OCI-LY3 (cell line): ENCODE data around the gene PPEF2.

ENCODE experiments used
- H2AFZ ChIP-seq: fragments of 200-600, 300-600 bp; shearing (Covaris generic); 2 replicates; pipeline ENCODE4 v1.6.0; 2014; ENCODE audit warnings: antibody characterized with exemption, low read depth, low read length
- H3K27ac ChIP-seq: fragments of 200-600, 300-600 bp; sonication (generic); 2 replicates; pipeline ENCODE4 v1.5.1; 2014; ENCODE audit warnings: mild to moderate bottlenecking, low read length, moderate library complexity, mixed read lengths
- H3K27me3 ChIP-seq: fragments of 200-600, 300-600 bp; sonication (generic); 2 replicates; pipeline ENCODE4 v1.6.1; 2014; ENCODE audit warnings: low read depth, low read length, mixed read lengths
- H3K36me3 ChIP-seq: fragments of 200-600, 300-600 bp; sonication (generic); replicated peaks from 2 replicates; pipeline ENCODE3; 2014; ENCODE audit warnings: low read depth, low read length, mixed read lengths
- H3K4me1 ChIP-seq: fragments of 300-600, 200-600 bp; sonication (generic); 2 replicates; pipeline ENCODE4 v1.6.1; 2014; ENCODE audit warnings: low read length, mixed read lengths
- H3K4me2 ChIP-seq: fragments of 200-600, 300-600 bp; sonication (generic); 2 replicates; pipeline ENCODE4 v1.6.1; 2014; ENCODE audit warnings: low read length, mixed read lengths
- H3K4me3 ChIP-seq: fragments of 300-600, 200-600 bp; sonication (generic); 2 replicates; pipeline ENCODE4 v1.5.1; 2014; ENCODE audit warnings: antibody characterized with exemption, mild to moderate bottlenecking, low read length, moderate library complexity
- H3K79me2 ChIP-seq: fragments of 300-600, 200-600 bp; shearing (Covaris generic); 2 replicates; pipeline ENCODE4 v1.6.1; 2014; ENCODE audit warnings: mild to moderate bottlenecking, low read length, mixed read lengths
- H3K9ac ChIP-seq: fragments of 300-600, 200-600 bp; shearing (Covaris generic); 2 replicates; pipeline ENCODE4 v1.6.0; 2014; ENCODE audit warnings: mild to moderate bottlenecking, low read length, moderate library complexity
- H3K9me3 ChIP-seq: fragments of 200-600, 300-600 bp; shearing (Covaris generic); 2 replicates; pipeline ENCODE4 v1.6.1; 2014; ENCODE audit warnings: low read length, mixed read lengths; ENCODE audit not compliant: insufficient read depth
- H4K20me1 ChIP-seq: fragments of 200-600, 300-600 bp; sonication (generic); 2 replicates; pipeline ENCODE4 v1.6.1; 2016; ENCODE audit warnings: low read length, mixed read lengths; ENCODE audit not compliant: insufficient read depth
- CTCF ChIP-seq: fragments of 200-600, 300-600 bp; sonication (generic); IDR thresholded peaks from 2 replicates; pipeline ENCODE4 v1.5.1; 2014; ENCODE audit warnings: antibody characterized with exemption, low read length, low read depth
- EZH2phosphoT487 ChIP-seq: fragments of 200-600 bp; shearing (Covaris generic); IDR thresholded peaks from 2 replicates; pipeline ENCODE4 v1.6.1; 2018; ENCODE audit warnings: antibody characterized with exemption, mixed run types, low read depth

The PPEF2 gene

GRCh38 chr4:75860606-75861005 is 41.6 kb downstream of the PPEF2 start:
- no peaks in the 10 kb centered on the region for H4K20me1 ChIP-seq
- no peaks in the 10 kb centered on the region for H3K79me2 ChIP-seq
- no peak overlapping the region for H3K4me3 ChIP-seq
- TF ChIP-seq EZH2phosphoT487 = no peak
- no peak for TF ChIP-seq CTCF
- no peak overlapping the region for H3K27ac ChIP-seq
- no peak overlapping the region for H3K9ac ChIP-seq
- no peaks in the 10 kb centered on the region for H3K27me3 ChIP-seq
- no peak overlapping the region for H2AFZ ChIP-seq
- no peak overlapping the region for H3K4me2 ChIP-seq
- no peaks in the 10 kb centered on the region for H3K36me3 ChIP-seq
- no peaks in the 10 kb centered on the region for H3K4me1 ChIP-seq
- H3K9me3 ChIP-seq = no peaks in the 10 kb centered on the region

- Histone ChIP-seq H3K4me2 (no peak overlapping the region), H3K27ac (no peak overlapping the region), H3K9ac (no peak overlapping the region), H3K9me3 (no peaks in the 10 kb centered on the region), H3K79me2 (no peaks in the 10 kb centered on the region), H2AFZ (no peak overlapping the region), H3K27me3 (no peaks in the 10 kb centered on the region), H3K4me1 (no peaks in the 10 kb centered on the region), H3K4me3 (no peak overlapping the region), H3K36me3 (no peaks in the 10 kb centered on the region), H4K20me1 (no peaks in the 10 kb centered on the region)
- TF ChIP-seq CTCF = no peak
- TF ChIP-seq EZH2phosphoT487 = no peak
Observed at GRCh38 chr4:75858721-75859120, 43.5 kb downstream of the PPEF2 start.

GRCh38 chr4:75849461-75849860 is 52.8 kb downstream of the PPEF2 start:
- Histone ChIP-seq H4K20me1 (no peaks in the 10 kb centered on the region), H2AFZ (peak overlapping the region; percentile 53; the same call in 1 of the 2 replicates), H3K4me1 (peaks cover 15% of the 10 kb centered on the region), H3K36me3 (no peaks in the 10 kb centered on the region), H3K27me3 (no peaks in the 10 kb centered on the region), H3K79me2 (no peaks in the 10 kb centered on the region), H3K9ac (no peak overlapping the region), H3K4me3 (no peak overlapping the region), H3K9me3 (no peaks in the 10 kb centered on the region), H3K27ac (no peak overlapping the region), H3K4me2 (peak overlapping the region; percentile 63)
- TF ChIP-seq CTCF (no peak), EZH2phosphoT487 (no peak)

- Histone ChIP-seq H3K9ac (0 out of 2 replicates have a peak overlapping the region, but pooled peaks have one; percentile 26), H3K36me3 (no peaks in the 10 kb centered on the region), H3K4me2 (peak overlapping the region; percentile 63), H3K4me3 (peak overlapping the region; percentile 68), H3K27me3 (no peaks in the 10 kb centered on the region), H2AFZ (peak overlapping the region; percentile 53), H3K4me1 (peaks cover 15% of the 10 kb centered on the region), H3K27ac (no peak overlapping the region), H3K9me3 (no peaks in the 10 kb centered on the region), H4K20me1 (no peaks in the 10 kb centered on the region), H3K79me2 (no peaks in the 10 kb centered on the region)
- TF ChIP-seq CTCF = no peak
- TF ChIP-seq EZH2phosphoT487 = no peak
Observed at GRCh38 chr4:75848891-75849290, 53.4 kb downstream of the PPEF2 start.
